OCI-LY1 (cell line): ENCODE measurements around the gene ZC3H18.
"Not testable (repeated sequence)": the region's sequence is repeated elsewhere in the genome, so short reads cannot be mapped to it uniquely, and the experiment has no call there.

Source experiments
- H2AFZ ChIP-seq: fragments of 200-600 bp; sonication (generic), shearing (Covaris generic); 2 replicates; pipeline ENCODE4 v1.6.0; 2014; ENCODE audit warnings: antibody characterized with exemption, mild to moderate bottlenecking, low read length
- H3F3A ChIP-seq: fragments of 200-600 bp; sonication (generic), shearing (Covaris generic); 2 replicates; pipeline ENCODE4 v1.6.0; 2014; ENCODE audit warnings: mild to moderate bottlenecking, antibody characterized with exemption, low read length, moderate library complexity; ENCODE audit not compliant: insufficient read depth
- H3K27ac ChIP-seq: fragments of 200-600 bp; sonication (generic); 2 replicates; pipeline ENCODE4 v1.5.1; 2014; ENCODE audit warnings: low read length, mixed run types, mild to moderate bottlenecking, low read depth; ENCODE audit not compliant: poor library complexity, severe bottlenecking
- H3K27me3 ChIP-seq: fragments of 200-600 bp; sonication (generic); 2 replicates; pipeline ENCODE4 v1.6.0; 2014; ENCODE audit warnings: antibody characterized with exemption, mild to moderate bottlenecking, low read length, moderate library complexity; ENCODE audit not compliant: insufficient read depth
- H3K36me3 ChIP-seq: fragments of 200-600 bp; sonication (generic); 2 replicates; pipeline ENCODE4 v1.6.1; 2014; ENCODE audit warnings: mild to moderate bottlenecking, antibody characterized with exemption, low read length, moderate library complexity, mixed read lengths; ENCODE audit not compliant: insufficient read depth
- H3K4me1 ChIP-seq: fragments of 200-600 bp; sonication (generic); 2 replicates; pipeline ENCODE4 v1.5.1; 2014; ENCODE audit warnings: mild to moderate bottlenecking, low read length, moderate library complexity; ENCODE audit not compliant: insufficient read depth, severe bottlenecking
- H3K4me2 ChIP-seq: fragments of 200-600 bp; sonication (generic), shearing (Covaris generic); 2 replicates; pipeline ENCODE4 v1.6.1; 2014; ENCODE audit warnings: low read length
- H3K4me3 ChIP-seq: fragments of 200-600 bp; sonication (generic); 2 replicates; pipeline ENCODE4 v1.5.1; 2014; ENCODE audit warnings: low read length, low read depth, mild to moderate bottlenecking, mixed read lengths; ENCODE audit not compliant: poor library complexity, severe bottlenecking
- H3K79me2 ChIP-seq: fragments of 200-600 bp; shearing (Covaris generic); 2 replicates; pipeline ENCODE4 v1.6.1; 2016; ENCODE audit warnings: mixed run types, low read length, mixed read lengths; ENCODE audit not compliant: insufficient read depth
- H3K9ac ChIP-seq: fragments of 200-600 bp; sonication (generic), shearing (Covaris generic); 2 replicates; pipeline ENCODE4 v1.6.1; 2014; ENCODE audit warnings: mild to moderate bottlenecking, low read length, mixed read lengths
- H3K9me2 ChIP-seq: fragments of 200-600 bp; sonication (generic), shearing (Covaris generic); 2 replicates; pipeline ENCODE4 v1.6.1; 2014; ENCODE audit warnings: low read depth, mild to moderate bottlenecking, low read length, mixed read lengths
- H3K9me3 ChIP-seq: fragments of 200-600 bp; shearing (Covaris generic); 2 replicates; pipeline ENCODE4 v1.6.1; 2014; ENCODE audit warnings: low read length, mixed read lengths
- H4K20me1 ChIP-seq: fragments of 200-600 bp; sonication (generic), shearing (Covaris generic); 2 replicates; pipeline ENCODE4 v1.6.0; 2016; ENCODE audit warnings: mild to moderate bottlenecking, low read length; ENCODE audit not compliant: insufficient read depth
- EZH2 ChIP-seq: fragments of 200-600 bp; sonication (generic), shearing (Covaris generic); IDR thresholded peaks from 2 replicates; pipeline ENCODE4 v1.8.0; 2017; ENCODE audit warnings: borderline replicate concordance, mixed run types, mild to moderate bottlenecking, antibody characterized with exemption, low read length, moderate library complexity, mixed read lengths
- TF ChIP-seq, protein P1 (sequence below): fragments of 200-600 bp; sonication (generic), shearing (Covaris generic); IDR thresholded peaks from 2 replicates; pipeline ENCODE4 v1.5.1; 2017; ENCODE audit warnings: mild to moderate bottlenecking, antibody characterized with exemption, low read length, moderate library complexity, mixed read lengths

ZC3H18 gene

DNA sequence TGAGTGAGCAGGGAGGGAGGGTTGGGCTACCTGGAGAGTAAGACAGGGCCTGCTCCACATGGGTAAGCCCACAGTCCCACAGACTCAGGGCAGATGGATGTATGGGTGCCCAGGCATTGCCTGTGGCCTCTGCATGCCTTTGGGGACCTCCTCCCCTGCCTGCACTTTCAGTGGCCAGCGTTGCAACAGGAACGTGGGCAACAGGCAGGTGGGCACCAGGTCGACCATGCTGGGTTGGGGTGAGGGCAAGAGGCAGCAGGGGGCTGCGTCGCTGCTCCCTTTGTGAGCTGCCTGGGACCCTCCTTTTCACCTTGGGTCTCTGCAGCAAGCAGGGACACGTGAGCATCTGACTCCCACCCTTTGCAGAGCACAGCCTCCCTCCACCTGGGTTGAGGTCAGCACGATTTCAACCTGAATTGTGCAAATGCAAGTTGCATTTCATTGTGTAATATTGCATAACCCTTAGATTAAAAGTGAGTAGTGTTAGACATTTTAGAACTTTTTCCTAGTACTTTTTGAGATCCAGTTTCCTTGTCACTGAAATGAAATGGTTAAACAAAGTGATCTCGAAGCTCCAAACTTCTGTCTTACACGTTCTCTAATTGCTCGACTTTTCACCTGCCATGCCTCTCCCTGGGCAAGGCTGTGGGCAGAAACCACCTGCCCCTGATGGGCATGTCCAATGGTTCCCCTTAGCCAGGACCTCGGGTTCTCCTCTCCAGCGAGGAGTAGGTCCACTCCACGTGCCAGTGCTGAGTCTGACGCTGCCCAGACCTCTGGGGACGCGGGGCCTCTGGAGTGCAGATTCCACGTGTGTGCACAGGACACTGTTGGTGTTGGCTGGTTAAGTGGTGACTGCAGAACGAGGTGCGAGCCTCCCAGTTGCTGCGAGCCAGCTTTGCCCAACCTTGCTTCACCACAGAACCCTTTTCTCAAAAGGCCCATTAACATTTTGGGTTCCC is 35.3 kb downstream of the ZC3H18 start:
- H3K36me3 ChIP-seq = peaks cover 82% of the 10 kb centered on the region
- no peaks in the 10 kb centered on the region for H4K20me1 ChIP-seq
- H3K79me2 ChIP-seq = no peaks in the 10 kb centered on the region
- H2AFZ ChIP-seq = no peak overlapping the region
- no peak overlapping the region for H3K27ac ChIP-seq
- H3K4me1 ChIP-seq = peaks cover 6% of the 10 kb centered on the region
- H3K9me3 ChIP-seq = no peaks in the 10 kb centered on the region
- no peak overlapping the region for H3K4me2 ChIP-seq
- no peaks in the 10 kb centered on the region for H3F3A ChIP-seq
- no peak overlapping the region for H3K9ac ChIP-seq
- TF ChIP-seq EZH2 = no peak
- TF ChIP-seq, protein P1, sequence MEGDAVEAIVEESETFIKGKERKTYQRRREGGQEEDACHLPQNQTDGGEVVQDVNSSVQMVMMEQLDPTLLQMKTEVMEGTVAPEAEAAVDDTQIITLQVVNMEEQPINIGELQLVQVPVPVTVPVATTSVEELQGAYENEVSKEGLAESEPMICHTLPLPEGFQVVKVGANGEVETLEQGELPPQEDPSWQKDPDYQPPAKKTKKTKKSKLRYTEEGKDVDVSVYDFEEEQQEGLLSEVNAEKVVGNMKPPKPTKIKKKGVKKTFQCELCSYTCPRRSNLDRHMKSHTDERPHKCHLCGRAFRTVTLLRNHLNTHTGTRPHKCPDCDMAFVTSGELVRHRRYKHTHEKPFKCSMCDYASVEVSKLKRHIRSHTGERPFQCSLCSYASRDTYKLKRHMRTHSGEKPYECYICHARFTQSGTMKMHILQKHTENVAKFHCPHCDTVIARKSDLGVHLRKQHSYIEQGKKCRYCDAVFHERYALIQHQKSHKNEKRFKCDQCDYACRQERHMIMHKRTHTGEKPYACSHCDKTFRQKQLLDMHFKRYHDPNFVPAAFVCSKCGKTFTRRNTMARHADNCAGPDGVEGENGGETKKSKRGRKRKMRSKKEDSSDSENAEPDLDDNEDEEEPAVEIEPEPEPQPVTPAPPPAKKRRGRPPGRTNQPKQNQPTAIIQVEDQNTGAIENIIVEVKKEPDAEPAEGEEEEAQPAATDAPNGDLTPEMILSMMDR = no peak
- no peaks in the 10 kb centered on the region for H3K27me3 ChIP-seq
- no peak overlapping the region for H3K4me3 ChIP-seq
- no peaks in the 10 kb centered on the region for H3K9me2 ChIP-seq

DNA sequence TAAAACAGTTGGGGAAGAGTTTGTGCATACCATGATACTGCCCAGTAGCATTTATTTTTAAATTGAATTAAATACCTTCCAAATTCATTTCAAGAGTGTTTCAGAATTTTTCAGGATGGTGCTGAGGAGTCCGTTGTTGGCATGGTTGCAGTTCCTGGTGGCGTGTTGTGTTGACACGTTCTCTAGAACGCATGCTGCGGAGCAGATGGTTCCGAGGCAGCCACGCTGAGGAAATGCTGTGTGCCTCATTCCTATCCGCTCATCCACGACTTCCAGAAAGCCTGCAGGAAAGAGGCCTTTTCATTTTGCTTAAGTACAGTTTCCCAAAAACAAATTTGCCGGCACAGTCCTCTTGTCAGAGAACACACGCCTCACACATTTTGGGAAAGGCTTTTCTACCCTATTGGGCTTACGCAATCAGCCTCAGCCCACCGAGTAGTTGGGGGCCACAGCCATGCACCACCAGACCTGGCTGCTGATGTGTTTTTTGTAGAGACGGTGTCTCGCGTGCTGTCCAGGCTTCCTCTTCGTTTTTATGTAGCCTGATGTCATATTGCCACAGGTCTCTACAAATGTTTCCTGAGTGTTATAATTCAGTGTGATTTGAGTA is 36.0 kb downstream of the ZC3H18 start:
- Histone ChIP-seq H3K4me3 (no peak overlapping the region), H3K9ac (no peak overlapping the region), H3K79me2 (no peaks in the 10 kb centered on the region), H3K4me1 (peaks cover 6% of the 10 kb centered on the region), H3K9me3 (no peaks in the 10 kb centered on the region), H3K27me3 (no peaks in the 10 kb centered on the region), H3K9me2 (no peaks in the 10 kb centered on the region), H3K4me2 (no peak overlapping the region), H3F3A (no peaks in the 10 kb centered on the region), H4K20me1 (no peaks in the 10 kb centered on the region), H3K27ac (no peak overlapping the region), H2AFZ (no peak overlapping the region), H3K36me3 (peaks cover 82% of the 10 kb centered on the region)
- TF ChIP-seq EZH2 = no peak
- TF ChIP-seq, protein P1 = no peak

DNA sequence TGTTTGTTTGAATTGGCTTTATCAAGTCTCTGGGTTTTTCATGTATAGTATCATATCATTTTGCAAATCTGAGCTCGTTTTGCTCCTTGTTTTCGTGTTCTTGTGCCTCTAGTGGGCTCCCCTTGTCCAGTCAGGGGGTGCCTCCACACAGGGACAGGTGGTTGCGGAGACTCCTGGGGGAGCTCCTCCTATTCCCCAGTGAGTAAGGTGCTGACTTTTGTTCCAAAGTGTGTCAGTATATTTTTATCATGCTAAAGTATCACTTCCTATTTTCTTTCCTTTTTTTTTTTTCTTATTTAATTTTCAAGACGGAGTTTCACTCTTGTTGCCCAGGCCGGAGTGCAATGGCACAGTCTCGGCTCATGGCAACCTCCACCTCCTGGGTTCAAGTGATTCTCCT is 37.9 kb downstream of the ZC3H18 start:
- no peaks in the 10 kb centered on the region for H3K9me3 ChIP-seq
- TF ChIP-seq EZH2 = no peak
- TF ChIP-seq, protein P1 = no peak
- no peaks in the 10 kb centered on the region for H3K79me2 ChIP-seq
- H3K9me2 ChIP-seq = no peaks in the 10 kb centered on the region
- H3K27ac ChIP-seq = no peak overlapping the region
- H3K4me1 ChIP-seq = peaks cover 6% of the 10 kb centered on the region
- H4K20me1 ChIP-seq = no peaks in the 10 kb centered on the region
- no peaks in the 10 kb centered on the region for H3F3A ChIP-seq
- peaks cover 75% of the 10 kb centered on the region for H3K36me3 ChIP-seq
- no peak overlapping the region for H3K4me2 ChIP-seq
- H3K9ac ChIP-seq = no peak overlapping the region
- H3K27me3 ChIP-seq = no peaks in the 10 kb centered on the region
- H3K4me3 ChIP-seq = no peak overlapping the region
- no peak overlapping the region for H2AFZ ChIP-seq

DNA sequence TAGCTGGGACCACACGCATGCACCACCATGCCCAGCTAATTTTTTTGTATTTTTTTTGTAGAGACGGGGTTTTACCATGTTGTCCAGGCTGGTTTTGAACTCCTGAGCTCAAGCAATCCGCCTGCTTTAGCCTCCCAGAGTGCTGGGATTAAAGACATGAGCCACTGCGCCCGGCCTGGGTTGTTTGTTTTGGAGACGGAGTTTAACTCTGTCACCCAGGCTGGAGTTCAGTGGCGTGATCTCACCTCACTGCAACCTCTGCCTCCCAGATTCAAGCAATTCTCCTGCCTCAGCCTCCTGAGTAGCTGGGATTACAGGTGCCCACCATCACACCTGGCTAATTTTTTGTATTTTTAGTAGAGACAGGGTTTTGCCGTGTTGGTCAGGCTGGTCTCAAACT is 39.2 kb downstream of the ZC3H18 start:
- H3K36me3 ChIP-seq = peaks cover 82% of the 10 kb centered on the region

More for the DNA sequence above, 39.2 kb downstream of the ZC3H18 start:
- H3K4me3 ChIP-seq, H3F3A ChIP-seq, H3K9me3 ChIP-seq, H3K27ac ChIP-seq, H3K4me2 ChIP-seq, H3K79me2 ChIP-seq, H3K27me3 ChIP-seq, H2AFZ ChIP-seq, H4K20me1 ChIP-seq, H3K9ac ChIP-seq, H3K4me1 ChIP-seq, H3K9me2 ChIP-seq: not testable (repeated sequence)
